Naive thymus-derived CD8-positive, alpha-beta T cell (primary cell): ENCODE measurements around the gene THUMPD1. TPM values are rescaled to one million over a fixed set of nuclear protein-coding genes. Genes with fewer than 3 reads are reported as not detected.

Experiments
- polyA plus RNA-seq, 3 donors: library from polyadenylated mRNA; unstranded; fragments of 300-500 nt; fragmentation: Illumina TruSeq; gene quantifications; one replicate each; pipeline ENCODE4 v1.2.3, GENCODE V29; 2021
- total RNA-seq, 8 experiments: library from RNA in 2 of 8; stranded (reverse) in 2 of 8; gene quantifications; one replicate each; pipeline ENCODE4 v1.2.3 and lab custom pipeline; 2021 to 2026

The THUMPD1 gene
- total and polyA plus RNA-seq, 5 experiments from 2014 or later, result 63.8 to 83.3 (median 74.2) TPM

Other genes starting within 250 kb of the THUMPD1 start
- gene ACSM2B, start 165.5 kb downstream of the THUMPD1 start, total RNA-seq, result not detected
- not detected for gene ACSM2B, start 165.5 kb downstream of the THUMPD1 start, polyA plus RNA-seq
- gene ACSM1, start 44.1 kb downstream of the THUMPD1 start, total RNA-seq, result under 1 TPM; 0.77 to 0.99 TPM
- under 1 TPM in 1 of 3 donors, not detected in 2; 0.23 TPM for gene ACSM1, start 44.1 kb downstream of the THUMPD1 start, polyA plus RNA-seq
- gene ACSM3, start 22.2 kb upstream of the THUMPD1 start, total RNA-seq, result 10 to 100 TPM; 11.2 to 15.5 TPM
- 10 to 100 TPM in 2 of 3 donors, 1 to 10 TPM in 1; 7.9 to 15.7 (median 14.8) TPM for gene ACSM3, start 22.2 kb upstream of the THUMPD1 start, polyA plus RNA-seq
- gene ERI2, start 64.7 kb upstream of the THUMPD1 start, total RNA-seq, result 1 to 10 TPM; 2.1 to 3.8 TPM
- 1 to 10 TPM; 1.2 to 3.1 (median 1.8) TPM for gene ERI2, start 64.7 kb upstream of the THUMPD1 start, polyA plus RNA-seq
- gene REXO5, start 64.7 kb upstream of the THUMPD1 start, total RNA-seq, result 1 to 10 TPM in 1 of 2 experiments, under 1 TPM in 1; 0.60 to 1.4 TPM
- gene REXO5, start 64.7 kb upstream of the THUMPD1 start, polyA plus RNA-seq, result under 1 TPM; 0.41 to 0.61 (median 0.51) TPM
- 1 to 10 TPM; 4.2 to 6.2 TPM for gene DCUN1D3, start 158.5 kb upstream of the THUMPD1 start, total RNA-seq
- 1 to 10 TPM in 2 of 3 donors, under 1 TPM in 1; 0.47 to 1.1 (median 1.1) TPM for gene DCUN1D3, start 158.5 kb upstream of the THUMPD1 start, polyA plus RNA-seq
- gene LYRM1, start 159.0 kb upstream of the THUMPD1 start, total RNA-seq, result 10 to 100 TPM; 22.2 to 23.7 TPM
- gene LYRM1, start 159.0 kb upstream of the THUMPD1 start, polyA plus RNA-seq, result 10 to 100 TPM; 34.8 to 43.6 (median 41.4) TPM